ENCODE data around the gene CCDC148. TPM values are rescaled to one million over a fixed set of nuclear protein-coding genes. Genes with fewer than 3 reads are reported as not detected.

CCDC148 gene
- total and polyA plus RNA-seq, 12 donors = 0.07 to 1.4 (median 0.66) TPM

GRCh38 chr2:158153270-158154015 is 303.1 kb downstream of the CCDC148 start:
- no peak overlapping the region for H3K27ac ChIP-seq

GRCh38 chr2:158144914-158145625 is 311.5 kb downstream of the CCDC148 start:
- Histone ChIP-seq H3K36me3 (no peaks in the 10 kb centered on the region), H3K4me1 (no peaks in the 10 kb centered on the region), H3K27me3 (no peaks in the 10 kb centered on the region), H3K4me3 (no peak overlapping the region), H3K9me3 (peaks cover 0 to 14% (median 0%) of the 10 kb centered on the region in 11 donors), H3K27ac (no peak overlapping the region)
- no peak for ATAC-seq
- no peak for TF ChIP-seq CTCF (IDR thresholded peaks at IDR 0.05)
- DNase-seq = no peak
- intact Hi-C loops (cut with DNase I) = no loop called here
- 93 to 95% methylated on average over 13 of the region's 13 CpGs for WGBS, 2 donors

More at GRCh38 chr2:158153270-158154015, 303.1 kb downstream of the CCDC148 start:
- DNase-seq (no peak), ATAC-seq (no peak)
- Histone ChIP-seq H3K36me3 (no peaks in the 10 kb centered on the region), H3K27me3 (no peaks in the 10 kb centered on the region), H3K4me3 (no peak overlapping the region), H3K4me1 (no peaks in the 10 kb centered on the region), H3K9me3 (peaks cover 0 to 20% (median 0%) of the 10 kb centered on the region in 11 donors)
- intact Hi-C loops (cut with DNase I) = no loop called here
- TF ChIP-seq CTCF (IDR thresholded peaks at IDR 0.05) = no peak
- 68 to 82% methylated on average over 3 of the region's 3 CpGs for WGBS, 2 donors

GRCh38 chr2:158143703-158144360 is 312.7 kb downstream of the CCDC148 start:
- DNase-seq (no peak), ATAC-seq (no peak)
- Histone ChIP-seq H3K4me1 (no peaks in the 10 kb centered on the region), H3K36me3 (no peaks in the 10 kb centered on the region), H3K9me3 (peaks cover 0 to 14% (median 0%) of the 10 kb centered on the region in 11 donors), H3K4me3 (no peak overlapping the region), H3K27ac (no peak overlapping the region), H3K27me3 (no peaks in the 10 kb centered on the region)
- WGBS, 2 donors = 63 to 64% methylated on average over 3 of the region's 3 CpGs
- no peak for TF ChIP-seq CTCF (IDR thresholded peaks at IDR 0.05)
- intact Hi-C loops (cut with DNase I) = no loop called here

DNA sequence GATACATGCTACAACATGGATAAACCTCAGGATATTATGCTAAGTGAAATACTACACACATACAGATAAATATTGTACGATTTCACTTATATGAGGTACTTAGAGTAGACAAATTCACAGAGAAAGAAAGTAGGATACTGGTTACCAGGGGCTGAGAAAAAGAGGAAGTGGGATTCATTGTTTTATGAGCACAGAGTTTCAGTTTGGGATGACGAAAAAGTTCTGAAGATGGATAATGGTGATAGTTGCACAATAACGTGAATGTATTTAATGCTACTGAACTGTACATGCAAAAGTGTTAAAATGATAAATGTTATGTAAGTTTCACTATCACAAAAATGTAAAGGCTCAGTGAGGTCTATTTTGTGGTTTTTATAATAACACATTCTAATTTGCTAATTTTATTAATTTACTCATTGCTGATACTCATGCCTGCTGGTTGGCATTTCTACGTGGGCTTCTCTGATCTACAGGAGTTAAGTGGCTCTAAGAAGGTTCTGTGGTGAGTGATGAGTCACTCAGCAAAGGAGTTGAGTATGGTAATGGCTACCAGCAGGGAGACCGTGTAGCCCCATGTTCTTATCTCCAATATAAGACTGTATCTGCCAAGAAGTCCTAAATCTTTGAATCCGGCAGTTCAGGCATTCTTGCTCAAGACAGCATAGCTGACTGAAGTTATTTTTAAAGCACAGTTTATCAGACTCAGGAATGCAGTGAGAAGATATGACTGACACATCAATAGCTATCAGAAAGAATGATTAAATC is 313.8 kb downstream of the CCDC148 start:
- Histone ChIP-seq H3K4me1 (no peaks in the 10 kb centered on the region), H3K36me3 (no peaks in the 10 kb centered on the region), H3K27ac (no peak overlapping the region), H3K27me3 (peaks cover 0 to 4% (median 0%) of the 10 kb centered on the region in 7 donors), H3K4me3 (no peak overlapping the region), H3K9me3 (peaks cover 0 to 14% (median 0%) of the 10 kb centered on the region in 11 donors)
- DNase-seq = no peak
- WGBS, 2 donors = 58 to 64% methylated on average over 6 of the region's 6 CpGs
- no peak for ATAC-seq
- intact Hi-C loops (cut with DNase I) = no loop called here
- no peak for TF ChIP-seq CTCF (IDR thresholded peaks at IDR 0.05)

All from heart right ventricle (tissue), 16 donors.